ENCODE measurements around the gene NDUFV1.

NDUFV1 gene

GRCh38 chr11:67627441-67627811, 20.7 kb downstream of the NDUFV1 start:
- TF ChIP-seq CTCF (IDR thresholded peaks at IDR 0.05; ENCODE audit: low read depth, low read length, missing control alignments): no peak

DNA sequence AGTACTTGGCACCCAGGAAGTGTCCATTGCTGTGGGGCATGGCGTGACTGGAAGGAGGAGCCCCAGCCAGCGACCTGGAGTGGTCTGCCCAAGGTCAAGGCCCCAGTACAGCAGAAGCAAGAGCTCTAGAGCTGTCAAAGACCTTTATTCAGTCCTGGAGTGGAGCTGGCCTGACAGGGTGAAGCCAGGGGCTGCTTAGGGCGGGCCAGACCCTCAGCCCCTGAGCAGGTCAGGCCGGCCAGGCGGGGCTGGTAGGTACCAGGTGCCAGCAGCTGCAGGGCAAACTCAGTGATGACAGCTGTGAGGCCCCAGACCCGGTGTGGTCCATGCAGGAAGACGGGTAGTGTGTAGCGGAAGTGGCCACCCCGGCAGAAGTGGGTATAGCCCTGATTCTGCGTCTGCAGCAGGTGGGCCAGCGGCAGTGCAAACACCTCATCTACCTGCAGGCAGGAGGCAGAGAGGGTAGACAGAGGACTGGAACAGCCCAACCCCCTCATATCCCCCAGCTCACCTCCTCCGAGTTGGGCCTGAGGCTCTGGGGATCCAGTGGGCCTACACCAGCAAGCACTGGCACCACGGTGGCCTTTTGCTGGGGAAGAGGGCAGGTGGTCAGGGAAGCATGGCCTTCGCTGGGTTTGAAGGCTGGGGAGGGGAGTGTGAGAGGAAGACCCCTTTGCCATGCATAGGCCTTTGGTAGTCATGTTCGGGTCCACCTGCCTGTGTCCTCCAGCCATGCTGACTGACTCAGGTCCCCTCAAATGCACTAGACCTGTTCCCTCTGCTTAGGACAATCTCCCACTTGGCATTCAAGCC, 21.3 kb downstream of the NDUFV1 start:
- TF ChIP-seq CTCF (IDR thresholded peaks at IDR 0.05; ENCODE audit: low read depth, low read length, missing control alignments): no peak
- DNase-seq (ENCODE audit: low read depth): no peak
- H3K4me3 ChIP-seq (ENCODE audit: low read depth, low read length): peak overlapping the region; percentile 63

More at GRCh38 chr11:67627441-67627811, 20.7 kb downstream of the NDUFV1 start:
- no peak for DNase-seq (ENCODE audit: low read depth)
- H3K4me3 ChIP-seq (ENCODE audit: low read depth, low read length): no peak overlapping the region

DNA sequence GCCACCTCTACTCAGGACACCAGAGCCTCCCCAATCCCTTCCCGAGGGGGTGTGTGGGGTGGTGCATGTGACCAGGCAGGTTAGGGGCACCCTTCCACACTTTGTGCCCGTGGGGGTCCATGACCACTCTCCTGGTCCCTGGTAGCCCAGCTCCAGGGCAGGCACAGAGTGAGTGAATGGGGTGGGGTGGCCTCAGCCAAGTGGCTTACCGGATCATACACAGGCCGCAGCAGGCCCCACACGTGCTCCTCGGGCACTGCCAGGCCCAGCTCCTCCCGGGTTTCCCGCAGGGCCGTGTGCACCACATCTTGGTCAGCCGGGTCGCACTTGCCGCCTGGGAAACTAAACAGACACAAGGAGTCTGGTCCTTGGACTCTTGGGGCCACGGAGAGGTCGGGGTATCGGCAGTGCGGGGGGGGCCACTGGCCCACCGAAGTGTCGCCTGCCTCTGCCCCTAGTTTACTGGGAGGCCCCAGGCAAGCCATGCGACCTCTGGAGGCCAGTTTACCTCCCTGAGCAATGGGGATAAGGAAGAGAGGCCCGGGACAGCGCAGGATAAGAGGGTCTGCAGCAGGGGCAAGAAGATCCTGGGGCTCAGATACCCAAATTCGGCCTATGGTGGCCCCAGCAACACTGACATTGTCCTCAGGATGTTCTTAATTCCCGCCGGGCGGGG, 22.1 kb downstream of the NDUFV1 start:
- DNase-seq (ENCODE audit: low read depth): no peak
- peak overlapping the region; percentile 63 for H3K4me3 ChIP-seq (ENCODE audit: low read depth, low read length)
- TF ChIP-seq CTCF (IDR thresholded peaks at IDR 0.05; ENCODE audit: low read depth, low read length, missing control alignments): no peak

GRCh38 chr11:67629386-67630227, 22.9 kb downstream of the NDUFV1 start, which contains the start of gene NUDT8:
Gene NUDT8 (minus strand): TSS chr11:67629937. CDS start chr11:67629911, 26 bp downstream.
- peak; percentile 88 for TF ChIP-seq CTCF (IDR thresholded peaks at IDR 0.05; ENCODE audit: low read depth, low read length, missing control alignments)
- no peak for DNase-seq (ENCODE audit: low read depth)
- H3K4me3 ChIP-seq (ENCODE audit: low read depth, low read length): peak within 1 kb of the TSS; percentile 76

DNA sequence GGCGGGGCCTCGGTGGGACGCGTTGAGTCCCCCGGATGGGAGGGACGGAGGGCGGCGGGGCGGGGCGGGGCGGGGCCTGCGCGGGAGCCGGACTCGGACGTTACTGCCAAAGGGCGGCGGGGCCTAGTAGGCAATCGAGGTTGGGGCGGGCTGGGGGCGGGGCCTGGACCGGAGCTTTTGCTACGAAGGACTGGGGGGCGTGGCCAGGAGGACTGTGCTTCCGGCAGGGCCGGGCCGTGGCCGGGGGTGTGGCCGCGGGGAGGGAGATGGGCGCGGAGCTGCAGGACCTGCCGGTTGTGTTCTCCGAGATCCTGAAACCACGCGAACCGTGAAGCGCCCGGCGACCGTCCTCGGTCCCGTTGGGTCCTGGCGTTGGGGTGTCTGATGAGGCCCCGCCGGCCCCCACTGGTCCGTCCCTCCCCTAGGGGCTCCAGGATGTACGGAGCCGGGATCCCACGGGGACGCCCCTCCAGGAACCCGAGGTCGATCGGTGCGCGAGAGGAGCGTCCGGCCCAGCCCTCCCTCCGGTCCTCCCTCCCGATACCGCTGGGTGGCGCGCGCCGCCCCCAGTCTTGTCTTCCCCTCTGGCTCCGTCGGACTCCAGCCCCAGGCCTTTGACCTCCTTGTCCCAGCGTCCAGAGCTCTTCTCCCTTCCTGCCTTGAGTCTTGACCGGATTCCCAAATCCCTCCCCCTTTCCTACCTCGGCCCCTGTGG, 23.6 kb downstream of the NDUFV1 start:
- peak overlapping the region; percentile 76 for H3K4me3 ChIP-seq (ENCODE audit: low read depth, low read length)
- peak; percentile 81 for TF ChIP-seq CTCF (IDR thresholded peaks at IDR 0.05; ENCODE audit: low read depth, low read length, missing control alignments)
- DNase-seq (ENCODE audit: low read depth): peak; percentile 86

GRCh38 chr11:67630943-67631331, 24.2 kb downstream of the NDUFV1 start:
- DNase-seq (ENCODE audit: low read depth): no peak
- peak overlapping the region; percentile 76 for H3K4me3 ChIP-seq (ENCODE audit: low read depth, low read length)
- TF ChIP-seq CTCF (IDR thresholded peaks at IDR 0.05; ENCODE audit: low read depth, low read length, missing control alignments): no peak

Measured in GM12864 (cell line).